HG03139 (cell line): ENCODE measurements around the gene NUMB.

Experiments
- ATAC-seq: cut with Tn5 transposase; IDR thresholded peaks from one replicate; pipeline ENCODE4 v1.9.1; 2021; ENCODE audit not compliant: unreplicated experiment

NUMB gene

DNA sequence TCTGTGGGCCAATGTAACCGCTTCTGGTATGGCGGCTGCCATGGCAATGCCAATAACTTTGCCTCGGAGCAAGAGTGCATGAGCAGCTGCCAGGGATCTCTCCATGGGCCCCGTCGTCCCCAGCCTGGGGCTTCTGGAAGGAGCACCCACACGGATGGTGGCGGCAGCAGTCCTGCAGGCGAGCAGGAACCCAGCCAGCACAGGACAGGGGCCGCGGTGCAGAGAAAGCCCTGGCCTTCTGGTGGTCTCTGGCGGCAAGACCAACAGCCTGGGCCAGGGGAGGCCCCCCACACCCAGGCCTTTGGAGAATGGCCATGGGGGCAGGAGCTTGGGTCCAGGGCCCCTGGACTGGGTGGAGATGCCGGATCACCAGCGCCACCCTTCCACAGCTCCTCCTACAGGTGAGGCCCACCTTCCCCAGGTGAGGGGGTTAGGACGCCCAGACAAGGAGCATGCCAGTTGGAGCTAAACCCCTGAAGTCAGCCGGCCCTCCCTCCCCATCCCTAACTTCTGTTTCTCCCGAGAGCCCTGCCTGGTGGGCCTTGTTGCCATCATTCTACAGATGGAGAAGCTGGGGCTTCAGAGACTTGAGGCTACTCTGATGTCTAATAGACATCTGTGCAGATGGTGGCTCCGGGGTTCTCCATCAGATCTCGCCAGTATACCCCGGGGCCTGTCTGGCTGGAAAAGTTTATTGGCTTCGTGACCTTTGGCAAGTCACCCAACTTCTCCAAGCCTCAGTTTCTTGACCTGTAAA, 195.7 kb downstream of the NUMB start:
- ATAC-seq: no peak

DNA sequence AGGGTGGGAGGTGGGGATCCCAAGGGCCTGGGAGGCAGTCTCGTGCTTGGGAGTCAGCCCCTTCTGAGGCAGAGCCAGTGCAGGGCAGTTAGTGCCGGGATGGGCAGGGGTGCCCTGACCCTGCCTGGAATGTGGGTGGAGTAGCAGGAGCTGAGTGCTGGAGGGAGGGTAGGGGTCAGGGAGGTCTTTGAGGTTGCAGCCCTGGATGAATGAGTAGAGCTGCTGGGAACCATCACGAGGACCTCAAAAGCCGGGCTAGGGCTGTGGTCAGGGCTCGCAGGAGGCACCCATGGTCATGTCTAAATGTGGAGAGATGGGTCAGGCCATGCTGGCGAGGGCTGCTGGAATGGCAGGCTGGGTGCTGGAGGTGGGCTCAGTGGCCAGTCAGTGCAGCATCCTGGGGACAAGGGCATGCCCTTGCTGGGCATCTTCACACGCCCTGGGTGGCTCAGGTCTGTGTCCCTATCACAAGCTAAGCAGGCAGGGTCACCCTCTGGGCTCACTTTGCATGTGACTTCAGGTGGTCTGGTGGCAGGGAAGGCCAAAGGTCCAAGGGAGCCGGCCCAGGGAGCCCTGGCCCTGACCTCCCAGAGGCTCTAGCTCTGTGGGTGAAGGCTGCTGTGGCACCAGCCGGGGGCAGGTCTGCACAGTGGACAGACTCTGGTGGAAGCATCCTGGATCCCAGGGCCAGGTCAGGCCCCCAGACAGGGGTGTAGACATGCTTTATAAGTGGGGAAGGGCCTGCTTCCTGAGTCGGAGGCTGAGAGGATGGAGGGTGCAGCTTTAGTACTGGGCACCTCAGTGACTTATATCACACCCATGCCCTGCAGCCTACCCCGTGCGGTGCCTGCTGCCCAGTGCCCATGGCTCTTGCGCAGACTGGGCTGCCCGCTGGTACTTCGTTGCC, 196.6 kb downstream of the NUMB start:
- ATAC-seq: no peak

DNA sequence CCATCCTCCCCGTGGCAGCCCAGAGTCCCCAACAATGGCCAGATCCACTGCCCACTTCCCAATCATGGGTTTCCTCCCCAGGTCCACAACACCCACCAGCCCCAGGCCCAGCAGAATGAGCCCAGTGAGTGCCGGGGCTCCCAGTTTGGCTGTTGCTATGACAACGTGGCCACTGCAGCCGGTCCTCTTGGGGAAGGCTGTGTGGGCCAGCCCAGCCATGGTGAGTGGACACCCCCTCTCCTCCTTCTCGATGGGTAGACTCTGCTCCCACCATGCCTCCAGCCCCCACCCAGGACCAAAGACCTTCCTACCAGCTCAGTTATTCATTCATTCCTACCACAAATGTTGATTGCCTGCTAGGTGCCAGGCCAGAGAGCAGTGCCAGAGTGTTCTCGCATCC, 197.3 kb downstream of the NUMB start:
- no peak for ATAC-seq

DNA sequence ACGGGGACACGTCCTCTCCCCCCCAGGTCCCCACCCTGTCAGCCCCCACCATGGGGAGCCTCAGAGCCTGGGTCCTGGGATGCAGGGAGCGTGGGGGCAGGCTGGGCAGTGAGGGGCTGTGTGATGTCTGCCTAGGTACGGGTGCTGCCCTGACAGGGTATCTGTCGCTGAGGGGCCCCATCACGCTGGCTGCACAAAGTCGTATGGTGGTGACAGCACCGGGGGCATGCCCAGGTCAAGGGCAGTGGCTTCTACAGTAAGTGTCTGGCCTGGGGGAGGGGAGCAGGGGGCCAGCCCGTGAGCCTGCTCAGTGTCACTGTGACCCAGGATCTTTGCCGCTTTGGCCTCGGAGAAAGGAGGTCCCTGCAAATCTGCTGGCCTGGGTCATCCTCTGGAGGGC, 197.8 kb downstream of the NUMB start:
- no peak for ATAC-seq

DNA sequence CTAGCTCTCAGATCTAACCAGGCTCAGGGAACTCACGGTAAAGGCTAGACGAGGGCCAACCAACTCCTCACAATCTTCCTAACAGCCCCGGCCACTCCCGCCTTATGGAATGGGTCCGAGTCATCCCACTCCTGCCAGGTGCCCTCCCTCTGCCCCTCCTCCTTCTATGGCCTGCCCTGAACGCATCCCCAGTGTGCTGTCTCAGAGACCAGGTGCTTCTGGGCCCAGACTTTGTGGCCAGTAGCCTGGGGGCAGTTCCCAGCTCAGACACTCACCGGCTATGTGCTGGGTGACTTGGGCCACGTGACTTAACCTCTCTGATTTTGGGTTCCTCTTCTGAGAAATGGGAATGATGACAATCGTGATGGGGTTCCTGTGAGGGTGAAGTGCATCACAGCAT, 198.5 kb downstream of the NUMB start:
- ATAC-seq: no peak

DNA sequence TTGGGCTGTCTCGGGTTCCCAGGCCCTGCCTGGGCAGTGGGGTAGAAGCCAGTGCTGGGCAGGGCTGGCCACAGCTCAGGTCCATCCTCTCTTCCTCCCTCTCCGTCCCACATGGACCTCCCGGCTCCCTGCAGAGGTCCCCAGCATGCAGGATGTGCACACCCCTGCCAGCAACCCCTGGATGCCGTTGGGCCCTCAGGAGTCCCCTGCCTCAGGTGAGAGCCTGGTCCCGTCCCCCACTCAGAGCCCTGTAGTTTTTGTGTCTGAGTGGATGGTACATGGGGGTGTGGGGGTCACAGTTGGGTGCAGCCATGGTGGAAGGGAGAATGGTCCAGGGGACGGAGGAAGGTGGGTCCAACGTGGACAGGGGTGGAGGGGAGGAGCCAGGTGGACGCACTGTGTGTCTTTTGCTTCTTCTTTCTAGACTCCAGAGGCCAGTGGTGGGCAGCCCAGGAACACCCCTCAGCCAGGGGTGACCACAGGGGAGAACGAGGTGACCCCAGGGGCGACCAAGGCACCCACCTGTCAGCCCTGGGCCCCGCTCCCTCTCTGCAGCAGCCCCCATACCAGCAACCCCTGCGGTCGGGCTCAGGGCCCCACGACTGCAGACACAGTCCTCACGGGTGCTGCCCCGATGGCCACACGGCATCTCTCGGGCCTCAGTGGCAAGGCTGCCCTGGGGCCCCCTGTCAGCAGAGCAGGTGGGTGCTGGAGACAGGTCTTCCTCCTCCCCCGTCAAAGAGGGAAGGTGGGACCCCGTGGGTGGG, 199.3 kb downstream of the NUMB start:
- ATAC-seq: no peak

DNA sequence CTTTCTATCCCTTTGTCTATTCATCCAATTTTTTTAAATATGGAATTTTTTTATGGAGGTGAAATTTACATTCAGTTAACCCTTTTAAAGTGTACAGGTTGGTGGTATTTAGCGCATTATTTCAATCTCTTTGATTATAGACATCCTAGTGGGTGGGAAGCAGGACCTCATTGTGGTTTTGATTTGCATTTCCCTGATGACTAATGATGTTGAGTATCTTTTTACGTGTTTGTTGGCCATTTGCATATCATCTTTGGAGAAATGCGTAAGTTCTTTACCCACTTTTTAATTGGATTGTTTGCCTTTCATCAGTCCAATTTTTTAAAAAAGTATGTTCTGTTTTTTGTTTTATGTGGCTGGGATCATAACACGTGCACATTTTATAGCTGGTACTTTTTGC, 200.3 kb downstream of the NUMB start:
- no peak for ATAC-seq

DNA sequence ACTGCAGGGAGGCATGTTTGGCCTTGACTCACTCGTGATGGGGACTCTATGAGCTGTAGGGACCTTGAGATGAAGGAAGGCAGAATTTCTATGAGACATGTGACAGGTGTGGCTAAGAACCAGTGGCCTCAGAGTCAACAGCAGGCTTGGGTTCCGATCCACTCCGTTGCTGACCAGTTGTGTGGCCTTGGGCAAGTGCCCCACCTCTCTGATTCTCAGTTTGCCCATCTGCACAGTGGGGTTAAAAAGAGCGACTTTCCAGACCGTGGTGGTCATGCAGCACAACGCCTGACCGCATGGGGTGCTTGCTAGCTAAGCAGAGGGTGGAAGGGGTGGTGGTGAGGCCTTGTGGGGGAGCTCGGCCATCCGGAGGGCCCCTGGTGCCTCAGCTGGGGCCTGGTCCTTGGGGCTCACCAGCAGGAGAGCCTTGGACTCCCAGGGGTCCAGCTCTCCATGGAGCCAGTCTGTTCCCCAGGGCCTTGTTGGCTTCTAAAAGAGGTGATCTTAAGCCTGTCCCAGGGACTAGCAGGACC, 202.6 kb downstream of the NUMB start:
- no peak for ATAC-seq

DNA sequence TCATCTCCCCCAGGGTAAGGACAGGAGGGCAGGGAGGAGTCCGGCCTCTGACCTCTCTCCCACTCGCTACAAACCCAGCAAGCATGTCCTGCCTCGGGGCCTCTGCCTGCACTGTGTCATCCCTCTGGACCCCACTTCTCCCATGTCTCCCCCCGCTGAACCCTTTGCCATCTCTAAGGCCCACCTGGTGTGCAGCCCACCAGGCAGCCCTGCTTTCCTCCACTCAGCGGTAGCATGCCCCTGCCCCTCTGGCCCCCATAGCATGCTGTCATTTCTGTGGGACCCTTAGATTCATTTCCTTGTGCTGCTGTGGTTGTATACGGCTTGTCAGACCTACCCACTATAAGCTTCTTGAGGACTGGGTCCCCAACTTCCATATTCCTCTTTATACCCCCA, 203.3 kb downstream of the NUMB start:
- no peak for ATAC-seq

DNA sequence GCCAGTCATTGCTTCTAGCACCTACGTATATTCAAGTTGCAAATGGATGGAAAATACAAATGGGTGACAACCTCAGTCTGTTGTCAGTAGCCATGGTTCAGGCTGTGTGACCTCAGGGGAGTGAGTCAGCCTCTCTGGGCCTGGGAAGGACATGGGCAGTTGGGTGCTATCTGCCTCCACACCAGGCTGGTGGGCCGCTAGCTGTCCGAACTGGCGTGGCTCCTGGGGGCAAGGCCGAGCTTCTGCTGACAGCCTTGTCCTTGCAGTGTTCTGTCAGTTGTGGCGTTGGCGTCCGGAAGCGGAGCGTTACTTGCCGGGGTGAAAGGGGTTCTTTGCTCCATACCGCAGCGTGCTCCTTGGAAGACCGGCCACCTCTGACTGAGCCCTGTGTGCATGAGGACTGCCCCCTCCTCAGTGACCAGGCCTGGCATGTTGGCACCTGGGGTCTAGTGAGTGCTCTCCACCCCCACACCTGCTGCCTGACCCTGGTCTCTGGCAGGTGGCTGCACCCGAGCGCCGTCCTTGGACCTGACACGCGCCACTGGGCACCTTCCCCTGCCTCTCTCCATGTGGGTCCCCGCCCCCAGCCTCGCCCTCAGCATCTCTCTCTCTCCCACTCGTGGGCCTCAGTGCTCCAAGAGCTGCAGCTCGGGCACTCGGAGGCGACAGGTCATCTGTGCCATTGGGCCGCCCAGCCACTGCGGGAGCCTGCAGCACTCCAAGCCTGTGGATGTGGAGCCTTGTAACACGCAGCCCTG, 203.9 kb downstream of the NUMB start:
- no peak for ATAC-seq

DNA sequence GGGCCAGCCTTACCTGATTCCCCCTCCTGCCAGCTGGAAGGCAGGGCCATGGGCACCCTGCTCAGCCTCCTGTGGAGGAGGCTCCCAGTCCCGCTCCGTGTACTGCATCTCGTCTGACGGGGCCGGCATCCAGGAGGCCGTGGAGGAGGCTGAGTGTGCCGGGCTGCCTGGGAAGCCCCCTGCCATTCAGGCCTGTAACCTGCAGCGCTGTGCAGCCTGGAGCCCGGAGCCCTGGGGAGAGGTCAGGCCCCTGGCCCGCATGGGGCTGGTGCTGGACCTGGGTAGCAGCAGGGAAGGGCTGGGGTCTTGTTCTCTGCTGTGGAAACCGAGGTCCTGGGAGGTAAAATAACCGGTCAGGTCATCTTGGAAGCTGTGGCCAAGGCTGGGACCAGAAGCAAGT, 204.6 kb downstream of the NUMB start:
- ATAC-seq: no peak

DNA sequence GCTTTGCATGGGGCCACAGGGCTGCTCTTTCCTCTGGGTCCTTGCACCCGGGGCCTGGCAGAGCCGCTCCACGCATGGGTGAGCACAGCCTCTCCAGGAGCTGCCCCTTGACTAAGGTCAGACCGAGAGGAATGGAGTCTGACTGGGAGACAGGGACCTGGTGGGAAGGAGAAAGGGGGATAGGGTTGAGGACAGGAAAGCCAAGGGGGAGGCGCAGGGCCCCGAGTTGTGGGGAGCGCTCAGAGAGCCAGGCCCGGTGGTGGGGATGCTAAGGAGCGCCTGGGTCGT, 205.1 kb downstream of the NUMB start:
- ATAC-seq: no peak

DNA sequence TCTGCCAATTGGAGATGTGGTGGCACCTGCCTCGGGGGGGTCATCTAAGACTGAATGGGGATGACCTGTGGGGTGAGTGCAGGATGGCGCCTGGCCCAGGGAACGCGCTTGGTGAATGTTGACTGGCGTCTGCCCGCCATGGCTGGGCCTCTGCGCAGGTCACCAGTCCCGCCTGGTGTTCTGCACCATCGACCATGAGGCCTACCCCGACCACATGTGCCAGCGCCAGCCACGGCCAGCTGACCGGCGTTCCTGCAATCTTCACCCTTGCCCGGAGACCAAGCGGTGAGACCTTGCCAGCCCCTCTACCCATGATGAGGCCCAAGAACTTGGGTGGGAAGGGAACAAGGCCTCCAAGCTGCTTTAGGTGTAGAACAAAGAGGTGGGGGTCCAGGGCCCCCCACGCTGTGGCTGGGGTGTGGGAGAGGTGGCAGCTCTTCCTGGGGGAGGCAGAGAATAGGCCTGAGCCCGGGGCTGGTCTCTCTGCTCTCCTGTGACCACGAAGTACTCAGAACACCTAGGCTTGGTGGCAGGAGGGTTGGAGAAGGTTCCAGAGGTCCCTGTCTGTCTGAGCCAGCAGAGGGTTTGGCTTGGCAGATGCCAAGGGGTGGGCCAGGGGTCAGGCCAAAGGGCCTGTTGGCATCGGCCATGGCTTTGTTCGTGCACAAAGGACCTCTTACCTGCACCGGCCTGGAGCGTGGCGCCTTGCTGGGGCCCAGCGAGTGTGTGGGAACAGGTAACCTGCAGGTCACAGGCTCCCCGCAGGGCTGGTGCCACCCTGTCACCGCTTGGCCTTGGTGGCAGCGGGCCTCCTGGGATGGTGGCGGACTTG, 205.6 kb downstream of the NUMB start:
- no peak for ATAC-seq

DNA sequence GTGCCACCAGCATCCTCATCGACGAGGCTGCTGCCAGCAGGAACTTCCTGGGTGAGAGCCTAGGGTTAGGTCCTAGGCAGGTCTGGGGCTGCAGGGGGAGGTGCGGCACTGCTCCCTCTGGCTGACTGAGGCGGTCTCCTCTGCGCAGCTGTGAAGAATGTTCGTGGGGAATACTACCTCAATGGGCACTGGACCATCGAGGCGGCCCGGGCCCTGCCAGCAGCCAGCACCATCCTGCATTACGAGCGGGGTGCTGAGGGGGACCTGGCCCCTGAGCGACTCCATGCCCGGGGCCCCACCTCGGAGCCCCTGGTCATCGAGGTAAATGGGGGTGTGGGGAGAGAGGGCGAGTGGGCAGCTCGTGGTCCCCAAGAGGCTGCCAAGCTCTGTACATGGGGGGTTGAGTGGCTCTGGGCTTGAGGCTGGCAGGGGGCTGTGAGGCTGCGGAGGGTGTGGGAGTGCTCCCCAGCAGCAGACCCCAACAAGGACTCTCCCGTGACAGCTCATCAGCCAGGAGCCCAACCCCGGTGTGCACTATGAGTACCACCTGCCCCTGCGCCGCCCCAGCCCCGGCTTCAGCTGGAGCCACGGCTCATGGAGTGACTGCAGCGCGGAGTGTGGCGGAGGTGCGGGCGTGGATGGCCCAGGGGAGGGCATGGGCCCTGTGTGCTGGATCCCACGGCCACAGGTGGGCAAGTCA, 206.7 kb downstream of the NUMB start:
- no peak for ATAC-seq

DNA sequence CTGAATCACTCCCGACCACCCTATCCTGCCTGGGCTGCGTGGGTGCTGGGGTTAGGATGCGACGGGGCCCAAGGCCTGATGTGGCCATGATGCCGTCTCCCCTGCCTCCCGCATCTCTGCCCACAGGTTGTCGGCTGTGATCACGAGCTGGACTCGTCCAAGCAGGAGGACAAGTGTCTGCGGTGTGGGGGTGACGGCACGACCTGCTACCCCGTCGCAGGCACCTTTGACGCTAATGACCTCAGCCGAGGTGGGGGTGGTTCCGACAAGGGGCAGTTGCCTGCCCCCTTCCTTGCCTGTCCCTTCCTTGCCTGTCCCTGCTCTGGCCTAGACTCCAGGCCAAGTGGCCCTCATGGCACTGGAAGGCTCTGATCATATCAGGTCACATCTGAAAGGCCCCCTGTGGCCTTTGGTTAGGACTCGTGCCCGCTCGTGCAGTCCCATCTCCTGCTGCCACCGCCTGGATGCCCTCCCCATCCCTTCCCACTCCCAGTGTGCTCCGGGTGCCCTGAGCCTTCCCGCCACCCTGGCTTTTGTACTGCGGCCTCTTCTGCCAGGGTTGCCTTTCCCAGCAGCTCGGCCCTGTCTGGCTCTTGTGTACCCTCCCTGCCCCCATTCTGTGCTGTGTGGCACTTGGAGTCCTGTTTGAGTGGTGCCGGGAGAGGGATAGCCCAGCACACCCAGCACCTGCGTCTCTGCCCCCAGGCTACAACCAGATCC, 207.4 kb downstream of the NUMB start:
- no peak for ATAC-seq

DNA sequence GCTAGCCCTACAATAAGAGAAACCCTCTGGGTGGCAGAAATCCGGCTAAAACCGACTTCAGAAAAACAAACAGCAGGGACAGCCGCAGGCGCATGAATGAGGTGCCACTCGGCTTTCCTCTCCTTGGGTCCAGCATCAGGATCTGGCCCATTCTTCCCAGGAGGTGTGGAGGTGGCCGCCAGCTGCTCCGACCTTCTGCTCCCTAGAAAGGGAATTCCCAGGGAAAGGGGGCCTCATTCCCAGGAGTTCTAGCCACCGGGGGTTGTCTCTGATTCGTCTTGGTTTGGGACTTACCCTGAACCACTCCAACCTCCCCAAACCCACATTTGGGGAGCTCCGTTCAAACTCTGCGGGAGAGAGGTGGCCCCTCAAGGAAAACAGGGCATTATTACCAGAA, 208.0 kb downstream of the NUMB start:
- no peak for ATAC-seq

DNA sequence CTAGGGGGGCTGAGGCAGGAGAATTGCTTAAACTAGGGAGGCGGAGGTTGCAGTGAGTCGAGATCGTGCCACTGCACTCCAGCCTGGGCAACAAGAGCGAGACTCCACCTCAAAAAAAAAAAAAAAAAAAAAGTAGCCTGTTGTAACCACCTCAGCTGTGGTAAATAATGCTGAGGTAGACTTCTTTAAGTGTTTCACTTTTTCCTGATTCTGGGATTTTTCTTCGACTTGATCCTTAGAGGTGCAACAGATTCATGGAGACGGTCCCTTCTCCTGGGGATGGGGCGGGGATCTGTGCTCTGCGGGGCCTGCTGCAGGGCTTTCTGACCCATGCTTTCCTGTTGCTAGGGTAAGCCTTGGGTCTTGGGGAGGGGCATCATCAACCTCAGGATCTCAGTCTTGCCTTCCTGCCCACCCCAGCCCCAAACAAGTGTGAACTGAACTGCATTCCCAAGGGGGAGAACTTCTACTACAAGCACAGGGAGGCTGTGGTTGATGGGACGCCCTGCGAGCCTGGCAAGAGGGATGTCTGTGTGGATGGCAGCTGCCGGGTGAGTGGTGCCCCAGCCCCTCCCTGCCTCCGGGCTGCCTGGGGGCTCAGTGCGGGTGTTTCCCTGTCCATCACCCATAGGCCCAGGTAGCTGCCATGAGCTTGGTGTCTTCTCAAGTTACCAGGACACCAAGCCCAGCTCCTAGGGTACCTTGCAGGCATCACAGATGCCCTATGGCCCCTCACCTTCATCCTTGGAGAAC, 208.6 kb downstream of the NUMB start:
- ATAC-seq: no peak

DNA sequence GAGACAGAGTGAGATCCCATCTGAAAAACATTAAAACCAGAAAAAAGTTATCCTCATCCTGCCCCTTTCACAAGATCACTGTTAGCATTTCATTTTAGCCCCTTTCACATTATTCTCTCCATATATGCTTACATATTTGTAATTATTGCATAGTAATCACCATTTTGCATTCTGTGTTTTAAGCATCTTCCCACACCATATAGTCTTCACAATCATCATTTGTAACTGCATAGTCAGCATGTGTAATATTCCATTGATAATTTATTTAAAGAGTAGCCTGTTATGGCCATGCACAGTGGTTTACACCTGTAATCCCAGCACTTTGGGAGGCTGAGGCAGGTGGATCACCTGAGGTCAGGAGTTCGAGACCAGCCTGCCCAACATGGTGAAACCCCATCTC, 209.2 kb downstream of the NUMB start:
- ATAC-seq: no peak
